ENCODE results near the gene KCNH2. TPM values are rescaled to one million over a fixed set of nuclear protein-coding genes. Genes with fewer than 3 reads are reported as not detected.

The KCNH2 gene
- total and polyA plus RNA-seq, 10 of the 15 experiments (the other 5 are each of a cell fraction or from before 2014, with no cell fraction given), result 0.04 to 0.24 (median 0.17) TPM; not detected in 6

GRCh38 chr7:150965273-150965830, 12.8 kb downstream of the KCNH2 start:
- Histone ChIP-seq H3K27me3 (replicated peaks in 1 of 2; ENCODE audit: control insufficient read depth in 2 of 2, insufficient read depth in 2 of 2, low read length in 1 of 2) (peaks cover 0 to 2% of the 10 kb centered on the region in 2 experiments; a peak in 2 of 4 replicates), H3K4me2 (ENCODE audit: control insufficient read depth, insufficient read depth) (no peak overlapping the region), H3K4me3 (no peak overlapping the region), H3K79me2 (ENCODE audit: control insufficient read depth, insufficient read depth, low read length) (no peaks in the 10 kb centered on the region), H3K9ac (ENCODE audit: control insufficient read depth, insufficient read depth, low read length) (no peak overlapping the region), H3K27ac (ENCODE audit: control insufficient read depth, insufficient read depth) (no peak overlapping the region), H3K36me3 (ENCODE audit: control insufficient read depth in 2 of 2, insufficient read depth in 2 of 2, low read length in 1 of 2) (no peaks in the 10 kb centered on the region), H3K4me1 (ENCODE audit: control insufficient read depth, insufficient read depth, low read length) (no peaks in the 10 kb centered on the region), H4K20me1 (ENCODE audit: control insufficient read depth, insufficient read depth) (no peaks in the 10 kb centered on the region), H2AFZ (ENCODE audit: control insufficient read depth, low read depth, low read length) (no peak overlapping the region), H3K9me3 (replicated peaks; ENCODE audit: control insufficient read depth, insufficient read depth, low read length) (no peaks in the 10 kb centered on the region)
- WGBS (ENCODE audit: insufficient coverage, insufficient replicate concordance, low lambda C conversion rate, missing lambda C conversion rate), result 32% methylated on average over 16 of the region's 16 CpGs
- intact Hi-C loops (cut with micrococcal nuclease; ENCODE audit: unreplicated experiment) (no loop called here), in situ Hi-C loops (cut with MboI) (no loop called here)
- ChIA-PET RAD21 (ENCODE audit: unreplicated experiment) (no interaction called here), SMC1A (ENCODE audit: uncharacterized antibody, unreplicated experiment) (interaction anchor here (0.6 kb wide), 1 partner anchor 15 kb away, joined by 3 read pairs; no protein-coding TSS in a partner anchor), POLR2A (no interaction called here), CTCF (interaction anchor here (0.9 to 2.2 kb wide), 2 partner anchors 19 to 25 kb away, joined by 3 to 9 read pairs; no protein-coding TSS in a partner anchor)
- no peak for DNase-seq (ENCODE audit: low read depth, low spot score)
- FAIRE-seq, result no peak
- ATAC-seq, result no peak
- no TSS peak for BruUV-seq (replicated peaks)
- TF ChIP-seq HDAC6 (IDR thresholded peaks at IDR 0.05; ENCODE audit: unreplicated experiment) (no peak), ESRRA (IDR thresholded peaks at IDR 0.05; ENCODE audit: low read length) (no peak), NFYA (IDR thresholded peaks at IDR 0.05; ENCODE audit: borderline replicate concordance, low read depth, low read length) (no peak), HCFC1 (IDR thresholded peaks at IDR 0.05; ENCODE audit: low read length) (no peak), RBBP5 (conservative IDR thresholded peaks at IDR 0.05) (no peak), FOS (IDR thresholded peaks at IDR 0.05; ENCODE audit: borderline replicate concordance, extremely low read depth, insufficient read length) (no peak), SMARCA5 (IDR thresholded peaks at IDR 0.05) (no peak), CHD4 (IDR thresholded peaks at IDR 0.05) (no peak), IKZF1 (conservative IDR thresholded peaks at IDR 0.05) (no peak), STAT3 (IDR thresholded peaks at IDR 0.05; ENCODE audit: low read depth, low read length) (no peak), ZNF687 (IDR thresholded peaks at IDR 0.05) (no peak), BACH1 (IDR thresholded peaks at IDR 0.05; ENCODE audit: borderline replicate concordance) (no peak), CREM (IDR thresholded peaks at IDR 0.05; ENCODE audit: low read depth) (no peak), POU2F2 (IDR thresholded peaks at IDR 0.05; ENCODE audit: borderline replicate concordance, low read depth, low read length) (no peak), MEF2A (IDR thresholded peaks at IDR 0.05; ENCODE audit: insufficient read depth, low read depth, low read length) (no peak), JUND (IDR thresholded peaks at IDR 0.05; ENCODE audit: low read depth, low read length) (no peak)
- TF ChIP-seq, protein P1, sequence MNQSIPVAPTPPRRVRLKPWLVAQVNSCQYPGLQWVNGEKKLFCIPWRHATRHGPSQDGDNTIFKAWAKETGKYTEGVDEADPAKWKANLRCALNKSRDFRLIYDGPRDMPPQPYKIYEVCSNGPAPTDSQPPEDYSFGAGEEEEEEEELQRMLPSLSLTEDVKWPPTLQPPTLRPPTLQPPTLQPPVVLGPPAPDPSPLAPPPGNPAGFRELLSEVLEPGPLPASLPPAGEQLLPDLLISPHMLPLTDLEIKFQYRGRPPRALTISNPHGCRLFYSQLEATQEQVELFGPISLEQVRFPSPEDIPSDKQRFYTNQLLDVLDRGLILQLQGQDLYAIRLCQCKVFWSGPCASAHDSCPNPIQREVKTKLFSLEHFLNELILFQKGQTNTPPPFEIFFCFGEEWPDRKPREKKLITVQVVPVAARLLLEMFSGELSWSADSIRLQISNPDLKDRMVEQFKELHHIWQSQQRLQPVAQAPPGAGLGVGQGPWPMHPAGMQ (IDR thresholded peaks at IDR 0.05; ENCODE audit: borderline replicate concordance), result no peak
- TF ChIP-seq, protein P2, sequence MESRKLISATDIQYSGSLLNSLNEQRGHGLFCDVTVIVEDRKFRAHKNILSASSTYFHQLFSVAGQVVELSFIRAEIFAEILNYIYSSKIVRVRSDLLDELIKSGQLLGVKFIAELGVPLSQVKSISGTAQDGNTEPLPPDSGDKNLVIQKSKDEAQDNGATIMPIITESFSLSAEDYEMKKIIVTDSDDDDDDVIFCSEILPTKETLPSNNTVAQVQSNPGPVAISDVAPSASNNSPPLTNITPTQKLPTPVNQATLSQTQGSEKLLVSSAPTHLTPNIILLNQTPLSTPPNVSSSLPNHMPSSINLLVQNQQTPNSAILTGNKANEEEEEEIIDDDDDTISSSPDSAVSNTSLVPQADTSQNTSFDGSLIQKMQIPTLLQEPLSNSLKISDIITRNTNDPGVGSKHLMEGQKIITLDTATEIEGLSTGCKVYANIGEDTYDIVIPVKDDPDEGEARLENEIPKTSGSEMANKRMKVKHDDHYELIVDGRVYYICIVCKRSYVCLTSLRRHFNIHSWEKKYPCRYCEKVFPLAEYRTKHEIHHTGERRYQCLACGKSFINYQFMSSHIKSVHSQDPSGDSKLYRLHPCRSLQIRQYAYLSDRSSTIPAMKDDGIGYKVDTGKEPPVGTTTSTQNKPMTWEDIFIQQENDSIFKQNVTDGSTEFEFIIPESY (IDR thresholded peaks at IDR 0.05), result no peak
